HEK293 (cell line): Measurements from ENCODE around the gene FSD1.
A peak's percentile ranks its signal among the peaks of the same experiment; 100 is the strongest.

Source experiments
- CTCF ChIA-PET: fragments of 350-600 bp; formaldehyde crosslinking; extraction: SDS; loops from one replicate; lab custom pipeline; 2021; ENCODE audit warnings: antibody characterized with exemption; lab: Yijun Ruan, JAX
- POLR2A ChIA-PET: fragments of 300-600 bp; formaldehyde crosslinking; extraction: SDS; loops from one replicate; lab custom pipeline; 2020; ENCODE audit warnings: antibody characterized with exemption, inconsistent platforms; lab: Yijun Ruan, JAX
- H3K27ac ChIP-seq: fragments of 200-500 bp; sonication (Bioruptor generic); 2 replicates; pipeline ENCODE4 v1.5.1; 2014; ENCODE audit warnings: low read depth, low read length, control low read depth, inconsistent platforms; ENCODE audit errors: extremely low read depth
- H3K36me3 ChIP-seq, 2 experiments: fragments of 200-500 bp in 1 of 2; sonication (Bioruptor generic) in 1 of 2; 1 replicate in 1 of 2; 2 replicates in 1 of 2; pipeline ENCODE4 v1.5.1; 2014 to 2017; ENCODE audit warnings: inconsistent platforms in 2 of 2, low read length in 2 of 2; ENCODE audit not compliant: control insufficient read depth in 2 of 2, insufficient read depth in 1 of 2
- H3K4me1 ChIP-seq: fragments of 200-500 bp; sonication (Bioruptor generic); 2 replicates; pipeline ENCODE4 v1.5.1; 2014; ENCODE audit warnings: mild to moderate bottlenecking, low read length, inconsistent platforms; ENCODE audit not compliant: control insufficient read depth, insufficient read depth
- H3K4me3 ChIP-seq: 2 replicates; pipeline ENCODE4 v1.5.1; 2011; ENCODE audit warnings: low read depth, mild to moderate bottlenecking, control low read depth, low read length, moderate library complexity
- H3K9me3 ChIP-seq: fragments of 200-500 bp; sonication (Bioruptor generic); 2 replicates; pipeline ENCODE4 v1.5.1; 2014; ENCODE audit warnings: low read depth, low read length, inconsistent platforms; ENCODE audit not compliant: control insufficient read depth, insufficient read depth
- BCL11A ChIP-seq: fragments of 450-650 bp; formaldehyde crosslinking; IDR thresholded peaks from 2 replicates; pipeline ENCODE4 v1.5.1; 2016; ENCODE audit warnings: low read depth, missing biosample characterization, missing genetic modification characterization
- EGR2 ChIP-seq: fragments of 450-650 bp; formaldehyde crosslinking; IDR thresholded peaks from 2 replicates; pipeline ENCODE4 v1.5.1; 2016; ENCODE audit warnings: low read depth, missing biosample characterization, missing genetic modification characterization
- INSM2 ChIP-seq: fragments of 450-650 bp; formaldehyde crosslinking; IDR thresholded peaks from 2 replicates; pipeline ENCODE4 v1.5.1; 2016; ENCODE audit warnings: missing biosample characterization, missing genetic modification characterization
- KLF1 ChIP-seq: fragments of 450-650 bp; formaldehyde crosslinking; IDR thresholded peaks from 2 replicates; pipeline ENCODE4 v1.5.1; 2016; ENCODE audit warnings: missing biosample characterization, missing genetic modification characterization
- MYNN ChIP-seq: fragments of 450-650 bp; formaldehyde crosslinking; IDR thresholded peaks from 2 replicates; pipeline ENCODE4 v1.5.1; 2016; ENCODE audit warnings: missing biosample characterization, missing genetic modification characterization, borderline replicate concordance
- PRDM1 ChIP-seq: fragments of 450-650 bp; formaldehyde crosslinking; IDR thresholded peaks from 2 replicates; pipeline ENCODE4; 2016; ENCODE audit warnings: missing biosample characterization, missing genetic modification characterization
- TCF7L2 ChIP-seq: IDR thresholded peaks from 2 replicates; pipeline ENCODE4 v1.6.1; 2011; ENCODE audit warnings: low read depth, mild to moderate bottlenecking, inconsistent platforms, low read length, moderate library complexity, borderline replicate concordance
- ZFHX2 ChIP-seq: fragments of 450-650 bp; formaldehyde crosslinking; conservative IDR thresholded peaks from 2 replicates; pipeline ENCODE4 v1.5.1; 2016; ENCODE audit warnings: missing biosample characterization, missing genetic modification characterization
- ZIC2 ChIP-seq: fragments of 450-650 bp; formaldehyde crosslinking; IDR thresholded peaks from 2 replicates; pipeline ENCODE4 v1.5.1; 2016; ENCODE audit warnings: missing biosample characterization, missing genetic modification characterization
- ZNF10 ChIP-seq: fragments of 450-650 bp; formaldehyde crosslinking; IDR thresholded peaks from 2 replicates; pipeline ENCODE4 v1.5.1; 2017; ENCODE audit warnings: missing biosample characterization, missing genetic modification characterization
- ZNF138 ChIP-seq: fragments of 450-650 bp; formaldehyde crosslinking; IDR thresholded peaks from 2 replicates; pipeline ENCODE4 v1.5.1; 2016; ENCODE audit warnings: missing biosample characterization, missing genetic modification characterization, borderline replicate concordance
- ZNF140 ChIP-seq: fragments of 450-650 bp; formaldehyde crosslinking; IDR thresholded peaks from 2 replicates; pipeline ENCODE4 v1.5.1; 2016; ENCODE audit warnings: missing biosample characterization, missing genetic modification characterization
- ZNF146 ChIP-seq: fragments of 450-650 bp; formaldehyde crosslinking; IDR thresholded peaks from 2 replicates; pipeline ENCODE4 v1.5.1; 2016; ENCODE audit warnings: missing biosample characterization, missing genetic modification characterization
- ZNF157 ChIP-seq: fragments of 450-650 bp; formaldehyde crosslinking; IDR thresholded peaks from 2 replicates; pipeline ENCODE4 v1.5.1; 2016; ENCODE audit warnings: missing biosample characterization, missing genetic modification characterization
- ZNF184 ChIP-seq: fragments of 450-650 bp; IDR thresholded peaks from 2 replicates; pipeline ENCODE4 v1.5.1; 2018; ENCODE audit warnings: missing biosample characterization, mild to moderate bottlenecking, missing genetic modification characterization
- ZNF221 ChIP-seq: fragments of 450-650 bp; formaldehyde crosslinking; IDR thresholded peaks from 2 replicates; pipeline ENCODE4 v1.5.1; 2017; ENCODE audit warnings: missing biosample characterization, missing genetic modification characterization, borderline replicate concordance
- ZNF24 ChIP-seq: fragments of 450-650 bp; formaldehyde crosslinking; IDR thresholded peaks from 2 replicates; pipeline ENCODE4 v1.5.1; 2016; ENCODE audit warnings: missing biosample characterization, missing genetic modification characterization
- ZNF266 ChIP-seq: fragments of 450-650 bp; formaldehyde crosslinking; IDR thresholded peaks from 2 replicates; pipeline ENCODE4 v1.5.1; 2016; ENCODE audit warnings: missing biosample characterization, missing genetic modification characterization, low read depth
- ZNF37A ChIP-seq: fragments of 450-650 bp; IDR thresholded peaks from 2 replicates; pipeline ENCODE4 v1.5.1; 2018; ENCODE audit warnings: missing biosample characterization, missing genetic modification characterization
- ZNF394 ChIP-seq: fragments of 450-650 bp; formaldehyde crosslinking; IDR thresholded peaks from 2 replicates; pipeline ENCODE4 v1.5.1; 2016; ENCODE audit warnings: missing biosample characterization, missing genetic modification characterization, mild to moderate bottlenecking, moderate library complexity, borderline replicate concordance
- ZNF416 ChIP-seq: fragments of 450-650 bp; formaldehyde crosslinking; IDR thresholded peaks from 2 replicates; pipeline ENCODE4 v1.5.1; 2016; ENCODE audit warnings: missing biosample characterization, missing genetic modification characterization
- ZNF423 ChIP-seq: fragments of 450-650 bp; formaldehyde crosslinking; IDR thresholded peaks from 2 replicates; pipeline ENCODE4 v1.5.1; 2016; ENCODE audit warnings: missing biosample characterization, missing genetic modification characterization
- ZNF501 ChIP-seq: fragments of 450-650 bp; formaldehyde crosslinking; IDR thresholded peaks from 2 replicates; pipeline ENCODE4 v1.5.1; 2016; ENCODE audit warnings: missing biosample characterization, missing genetic modification characterization
- ZNF521 ChIP-seq: fragments of 450-650 bp; formaldehyde crosslinking; IDR thresholded peaks from 2 replicates; pipeline ENCODE4 v1.5.1; 2017; ENCODE audit warnings: missing biosample characterization, mild to moderate bottlenecking, missing genetic modification characterization
- ZNF621 ChIP-seq: fragments of 450-650 bp; formaldehyde crosslinking; IDR thresholded peaks from 2 replicates; pipeline ENCODE4 v1.5.1; 2017; ENCODE audit warnings: missing biosample characterization, missing genetic modification characterization
- ZNF76 ChIP-seq: fragments of 450-650 bp; formaldehyde crosslinking; IDR thresholded peaks from 2 replicates; pipeline ENCODE4; 2016; ENCODE audit warnings: low read depth, missing biosample characterization, missing genetic modification characterization, borderline replicate concordance
- TF ChIP-seq, protein P1 (sequence below): fragments of 450-650 bp; formaldehyde crosslinking; IDR thresholded peaks from 2 replicates; pipeline ENCODE4 v1.5.1; 2016; ENCODE audit warnings: missing biosample characterization, missing genetic modification characterization
- TF ChIP-seq, protein P2 (sequence below): fragments of 450-650 bp; formaldehyde crosslinking; IDR thresholded peaks from 2 replicates; pipeline ENCODE4 v1.5.1; 2017; ENCODE audit warnings: missing biosample characterization, missing genetic modification characterization
- TF ChIP-seq, protein P3 (sequence below): fragments of 450-650 bp; formaldehyde crosslinking; IDR thresholded peaks from 2 replicates; pipeline ENCODE4 v1.5.1; 2016; ENCODE audit warnings: missing biosample characterization, missing genetic modification characterization
- TF ChIP-seq, protein P4 (sequence below): fragments of 450-650 bp; formaldehyde crosslinking; IDR thresholded peaks from 2 replicates; pipeline ENCODE4 v1.5.1; 2017; ENCODE audit warnings: missing biosample characterization, missing genetic modification characterization

Gene FSD1

DNA sequence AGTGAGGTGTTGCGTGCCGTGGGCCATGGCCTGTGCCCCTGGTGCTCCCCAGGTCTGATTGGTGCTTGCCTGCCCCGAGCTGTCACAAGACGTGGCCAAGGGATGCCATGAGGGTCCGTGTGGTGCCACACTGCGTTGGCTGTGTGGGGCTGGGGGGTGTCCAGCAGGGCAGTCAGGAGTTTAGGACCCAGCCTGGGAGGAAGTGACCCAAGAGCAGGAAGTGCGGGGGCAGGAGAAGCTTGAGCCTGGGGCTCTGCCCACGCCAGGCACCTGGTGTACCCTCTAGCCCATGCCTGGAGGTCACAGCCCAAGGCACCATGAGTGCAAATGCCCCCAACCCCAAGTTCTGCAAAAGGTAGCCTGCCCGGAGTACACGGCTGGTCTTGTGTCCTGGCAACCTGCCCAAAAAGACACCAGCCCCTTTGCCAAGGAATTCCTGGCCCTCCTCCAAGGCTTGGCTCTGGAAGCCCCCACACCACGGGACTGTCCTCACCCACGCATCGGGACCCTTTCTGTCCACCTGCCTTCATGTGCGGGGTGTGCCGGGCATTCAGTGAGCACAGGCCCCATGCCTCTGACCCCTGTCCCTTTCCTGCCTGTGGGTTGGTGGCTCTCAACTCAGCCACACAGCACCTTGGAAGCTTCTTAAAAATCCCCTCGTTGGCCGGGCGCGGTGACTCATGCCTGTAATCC is 63.9 kb downstream of the FSD1 start:
- Histone ChIP-seq H3K4me3 (no peak overlapping the region), H3K36me3 (peaks cover 9 to 43% of the 10 kb centered on the region in 2 experiments; a peak in 2 of 3 replicates), H3K27ac (no peak overlapping the region), H3K4me1 (0 out of 2 replicates have a peak, but pooled peaks cover 5% of the 10 kb centered on the region), H3K9me3 (no peaks in the 10 kb centered on the region)
- POLR2A ChIA-PET, result interaction anchor here (0.8 to 1.0 kb wide), 2 partner anchors 25 to 103 kb away, joined by 3 to 5 read pairs; partner anchors contain the start of gene MPND
- CTCF ChIA-PET, result interaction anchor here (3.9 to 4.7 kb wide), 2 partner anchors 16 to 101 kb away, joined by 14 to 19 read pairs; no protein-coding TSS in a partner anchor
- TF ChIP-seq, protein P1, sequence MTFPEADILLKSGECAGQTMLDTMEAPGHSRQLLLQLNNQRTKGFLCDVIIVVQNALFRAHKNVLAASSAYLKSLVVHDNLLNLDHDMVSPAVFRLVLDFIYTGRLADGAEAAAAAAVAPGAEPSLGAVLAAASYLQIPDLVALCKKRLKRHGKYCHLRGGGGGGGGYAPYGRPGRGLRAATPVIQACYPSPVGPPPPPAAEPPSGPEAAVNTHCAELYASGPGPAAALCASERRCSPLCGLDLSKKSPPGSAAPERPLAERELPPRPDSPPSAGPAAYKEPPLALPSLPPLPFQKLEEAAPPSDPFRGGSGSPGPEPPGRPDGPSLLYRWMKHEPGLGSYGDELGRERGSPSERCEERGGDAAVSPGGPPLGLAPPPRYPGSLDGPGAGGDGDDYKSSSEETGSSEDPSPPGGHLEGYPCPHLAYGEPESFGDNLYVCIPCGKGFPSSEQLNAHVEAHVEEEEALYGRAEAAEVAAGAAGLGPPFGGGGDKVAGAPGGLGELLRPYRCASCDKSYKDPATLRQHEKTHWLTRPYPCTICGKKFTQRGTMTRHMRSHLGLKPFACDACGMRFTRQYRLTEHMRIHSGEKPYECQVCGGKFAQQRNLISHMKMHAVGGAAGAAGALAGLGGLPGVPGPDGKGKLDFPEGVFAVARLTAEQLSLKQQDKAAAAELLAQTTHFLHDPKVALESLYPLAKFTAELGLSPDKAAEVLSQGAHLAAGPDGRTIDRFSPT (tag by site-specific recombination), result peak; percentile 50; the same call in 1 of the 2 replicates
- no peak for TF ChIP-seq ZNF184 (tag by site-specific recombination)
- TF ChIP-seq MYNN, result no peak
- 0 out of 2 replicates have a peak, but pooled peaks have one; percentile 4 for TF ChIP-seq ZIC2 (tag by site-specific recombination)
- no peak for TF ChIP-seq ZNF138 (tag by site-specific recombination)
- TF ChIP-seq ZNF76 (tag by site-specific recombination), result no peak
- no peak for TF ChIP-seq ZNF521 (tag by site-specific recombination)
- TF ChIP-seq, protein P2, sequence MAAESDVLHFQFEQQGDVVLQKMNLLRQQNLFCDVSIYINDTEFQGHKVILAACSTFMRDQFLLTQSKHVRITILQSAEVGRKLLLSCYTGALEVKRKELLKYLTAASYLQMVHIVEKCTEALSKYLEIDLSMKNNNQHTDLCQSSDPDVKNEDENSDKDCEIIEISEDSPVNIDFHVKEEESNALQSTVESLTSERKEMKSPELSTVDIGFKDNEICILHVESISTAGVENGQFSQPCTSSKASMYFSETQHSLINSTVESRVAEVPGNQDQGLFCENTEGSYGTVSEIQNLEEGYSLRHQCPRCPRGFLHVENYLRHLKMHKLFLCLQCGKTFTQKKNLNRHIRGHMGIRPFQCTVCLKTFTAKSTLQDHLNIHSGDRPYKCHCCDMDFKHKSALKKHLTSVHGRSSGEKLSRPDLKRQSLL (tag by site-specific recombination), result no peak
- TF ChIP-seq ZNF221 (tag by site-specific recombination), result no peak
- no peak for TF ChIP-seq INSM2 (tag by site-specific recombination)
- no peak for TF ChIP-seq ZNF10 (tag by site-specific recombination)
- TF ChIP-seq BCL11A (tag by site-specific recombination), result no peak
- no peak for TF ChIP-seq ZNF394 (tag by site-specific recombination)
- TF ChIP-seq EGR2 (tag by site-specific recombination), result peak; percentile 50; the same call in 1 of the 2 replicates
- TF ChIP-seq ZNF266, result no peak
- TF ChIP-seq ZNF501 (tag by site-specific recombination), result no peak
- TF ChIP-seq ZNF621 (tag by site-specific recombination), result no peak
- TF ChIP-seq ZNF157 (tag by site-specific recombination), result no peak
- TF ChIP-seq ZNF423 (tag by site-specific recombination), result no peak
- TF ChIP-seq ZNF146 (tag by site-specific recombination), result no peak
- no peak for TF ChIP-seq KLF1 (tag by site-specific recombination)
- TF ChIP-seq, protein P3, sequence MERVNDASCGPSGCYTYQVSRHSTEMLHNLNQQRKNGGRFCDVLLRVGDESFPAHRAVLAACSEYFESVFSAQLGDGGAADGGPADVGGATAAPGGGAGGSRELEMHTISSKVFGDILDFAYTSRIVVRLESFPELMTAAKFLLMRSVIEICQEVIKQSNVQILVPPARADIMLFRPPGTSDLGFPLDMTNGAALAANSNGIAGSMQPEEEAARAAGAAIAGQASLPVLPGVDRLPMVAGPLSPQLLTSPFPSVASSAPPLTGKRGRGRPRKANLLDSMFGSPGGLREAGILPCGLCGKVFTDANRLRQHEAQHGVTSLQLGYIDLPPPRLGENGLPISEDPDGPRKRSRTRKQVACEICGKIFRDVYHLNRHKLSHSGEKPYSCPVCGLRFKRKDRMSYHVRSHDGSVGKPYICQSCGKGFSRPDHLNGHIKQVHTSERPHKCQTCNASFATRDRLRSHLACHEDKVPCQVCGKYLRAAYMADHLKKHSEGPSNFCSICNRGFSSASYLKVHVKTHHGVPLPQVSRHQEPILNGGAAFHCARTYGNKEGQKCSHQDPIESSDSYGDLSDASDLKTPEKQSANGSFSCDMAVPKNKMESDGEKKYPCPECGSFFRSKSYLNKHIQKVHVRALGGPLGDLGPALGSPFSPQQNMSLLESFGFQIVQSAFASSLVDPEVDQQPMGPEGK (tag by site-specific recombination), result peak; percentile 11; the same call in 1 of the 2 replicates
- TF ChIP-seq TCF7L2, result no peak
- TF ChIP-seq ZNF24 (tag by site-specific recombination), result no peak
- no peak for TF ChIP-seq ZNF140
- TF ChIP-seq ZFHX2 (tag by site-specific recombination), result peak; percentile 44
- TF ChIP-seq ZNF416 (tag by site-specific recombination), result no peak
- no peak for TF ChIP-seq ZNF37A (tag by site-specific recombination)
- TF ChIP-seq, protein P4, sequence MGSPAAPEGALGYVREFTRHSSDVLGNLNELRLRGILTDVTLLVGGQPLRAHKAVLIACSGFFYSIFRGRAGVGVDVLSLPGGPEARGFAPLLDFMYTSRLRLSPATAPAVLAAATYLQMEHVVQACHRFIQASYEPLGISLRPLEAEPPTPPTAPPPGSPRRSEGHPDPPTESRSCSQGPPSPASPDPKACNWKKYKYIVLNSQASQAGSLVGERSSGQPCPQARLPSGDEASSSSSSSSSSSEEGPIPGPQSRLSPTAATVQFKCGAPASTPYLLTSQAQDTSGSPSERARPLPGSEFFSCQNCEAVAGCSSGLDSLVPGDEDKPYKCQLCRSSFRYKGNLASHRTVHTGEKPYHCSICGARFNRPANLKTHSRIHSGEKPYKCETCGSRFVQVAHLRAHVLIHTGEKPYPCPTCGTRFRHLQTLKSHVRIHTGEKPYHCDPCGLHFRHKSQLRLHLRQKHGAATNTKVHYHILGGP (tag by site-specific recombination), result no peak
- no peak for TF ChIP-seq PRDM1 (tag by site-specific recombination)
